Activated T-cell treated with anti-CD3 and anti-CD28 coated beads, Interleukin-2, amount 50 U/mL, for 72 hours (primary cell): ENCODE data around the gene WDFY4. TPM values are rescaled to one million over a fixed set of nuclear protein-coding genes. Genes with fewer than 3 reads are reported as not detected.

Experiments used
- ATAC-seq, 2 donors: fragments of 150-1000 bp; cut with Tn5 transposase; replicated peaks in 1 of 2; 2 replicates each; pipeline ENCODE4 v1.10.0; 2021; ENCODE audit warnings: moderate library complexity in 2 of 2, mild to moderate bottlenecking in 1 of 2
- DNase-seq, 2 donors: peaks; one replicate each; pipeline ENCODE4 v3.0.0; 2021 to 2022; ENCODE audit warnings: mixed read lengths in 1 of 2
- H3K27ac Mint-ChIP-seq: one replicate; pipeline ENCODE4 v1.8.0; 2022; ENCODE audit warnings: mild to moderate bottlenecking, moderate library complexity, mixed read lengths
- H3K27me3 Mint-ChIP-seq: one replicate; pipeline ENCODE4 v1.8.0; 2022; ENCODE audit warnings: low read depth, mixed read lengths
- H3K36me3 Mint-ChIP-seq, 2 donors: one replicate each; pipeline ENCODE4 v1.8.0; 2022; ENCODE audit warnings: mixed read lengths in 2 of 2, mild to moderate bottlenecking in 1 of 2; ENCODE audit not compliant: insufficient read depth in 2 of 2
- H3K4me1 Mint-ChIP-seq: one replicate; pipeline ENCODE4 v1.8.0; 2022; ENCODE audit warnings: low read depth, mixed read lengths
- H3K4me3 Mint-ChIP-seq, 2 donors: one replicate each; pipeline ENCODE4 v1.8.0; 2022; ENCODE audit warnings: mild to moderate bottlenecking in 2 of 2, mixed read lengths in 2 of 2, moderate library complexity in 2 of 2
- H3K9me3 Mint-ChIP-seq, 2 donors: one replicate each; pipeline ENCODE4 v1.8.0; 2022; ENCODE audit warnings: mixed read lengths in 2 of 2
- total RNA-seq, 2 donors: library from RNA; stranded (reverse); gene quantifications; one replicate each; pipeline ENCODE4 v1.2.3, GENCODE V29; 2022

Gene WDFY4
- total RNA-seq, 2 donors from 2014 or later, result 0.58 to 1.7 TPM

DNA sequence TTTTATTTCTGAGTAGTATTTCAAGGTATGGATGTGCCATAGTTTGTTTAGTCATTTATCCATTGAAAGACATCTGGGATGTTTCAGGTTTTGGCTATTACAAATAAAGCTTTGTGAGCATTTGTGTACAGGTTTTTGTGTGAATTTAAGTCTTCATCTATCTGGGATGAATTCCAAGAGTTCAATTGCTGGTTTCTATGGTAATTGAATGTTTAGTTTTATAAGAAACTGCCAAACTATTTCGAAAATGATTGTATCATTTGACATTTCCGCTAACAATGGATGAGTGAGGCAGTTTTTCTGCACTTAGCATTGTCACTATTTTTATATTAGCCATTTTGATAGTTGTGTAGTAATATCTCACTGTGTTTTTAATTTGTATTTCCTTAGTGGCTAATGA is 99.4 kb downstream of the WDFY4 start:
- ATAC-seq (no peak), DNase-seq (no peak)
- Mint-ChIP-seq H3K4me1 (no peaks in the 10 kb centered on the region), H3K27ac (no peak overlapping the region), H3K27me3 (peaks cover under 1% of the 10 kb centered on the region), H3K36me3 (no peaks in the 10 kb centered on the region), H3K9me3 (no peaks in the 10 kb centered on the region), H3K4me3 (no peak overlapping the region)

DNA sequence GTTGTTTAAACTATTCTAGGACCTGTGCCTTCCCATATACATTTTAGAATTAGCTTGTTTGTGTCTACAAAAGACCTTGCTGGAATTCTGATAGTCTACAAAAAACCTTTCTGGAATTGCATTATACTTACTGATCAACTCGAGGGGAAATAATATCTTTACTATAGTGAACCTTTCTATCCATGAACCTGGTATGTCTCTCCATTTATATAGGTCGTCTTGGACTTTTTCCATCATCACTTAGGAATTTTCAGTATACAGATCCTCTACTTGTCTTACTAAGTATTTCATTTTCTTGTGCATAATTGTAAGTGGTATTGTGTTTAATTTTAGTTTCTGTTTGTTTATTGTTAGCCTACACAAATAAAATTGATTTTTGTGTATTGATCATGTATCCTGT is 101.1 kb downstream of the WDFY4 start:
- H3K36me3 Mint-ChIP-seq, result no peaks in the 10 kb centered on the region
- H3K27ac Mint-ChIP-seq, result no peak overlapping the region
- peaks cover 9% of the 10 kb centered on the region for H3K27me3 Mint-ChIP-seq
- DNase-seq (no peak), ATAC-seq (no peak)
- no peak overlapping the region for H3K4me3 Mint-ChIP-seq
- no peaks in the 10 kb centered on the region for H3K9me3 Mint-ChIP-seq
- H3K4me1 Mint-ChIP-seq, result no peaks in the 10 kb centered on the region

DNA sequence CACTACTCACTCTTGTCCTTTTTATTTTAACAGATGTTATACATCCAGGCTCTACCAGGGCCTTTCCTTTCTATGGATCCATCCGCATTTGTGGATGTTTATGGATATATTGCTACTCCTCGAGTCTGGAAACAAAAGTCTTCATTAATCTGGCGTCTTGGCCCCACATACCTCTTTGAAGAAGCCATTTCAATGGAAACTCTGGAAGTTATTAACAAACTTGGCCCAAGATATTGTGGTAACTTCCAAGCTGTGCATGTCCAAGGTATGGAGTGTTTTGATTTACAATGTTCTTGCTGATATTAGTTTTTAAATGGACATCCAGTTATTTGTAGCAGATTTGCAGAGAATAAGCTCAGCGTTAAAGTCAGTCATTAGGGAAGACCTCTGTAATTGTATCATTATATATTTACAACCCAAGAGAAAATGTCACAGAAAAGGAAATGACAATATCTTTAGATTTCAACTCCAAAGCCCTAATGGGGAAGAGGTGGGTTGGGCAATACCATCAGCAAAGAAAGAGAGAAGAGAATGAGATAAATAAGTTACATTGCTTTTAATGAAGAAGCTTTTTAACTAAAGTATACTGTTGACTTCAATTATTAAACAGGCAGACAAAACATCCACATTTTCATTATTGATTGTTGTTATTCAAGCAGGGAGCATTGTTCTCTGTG is 102.1 kb downstream of the WDFY4 start:
- Mint-ChIP-seq H3K27me3 (peaks cover 10% of the 10 kb centered on the region), H3K4me3 (no peak overlapping the region), H3K9me3 (no peaks in the 10 kb centered on the region), H3K36me3 (no peaks in the 10 kb centered on the region), H3K4me1 (no peaks in the 10 kb centered on the region), H3K27ac (no peak overlapping the region)
- ATAC-seq, result no peak
- no peak for DNase-seq

DNA sequence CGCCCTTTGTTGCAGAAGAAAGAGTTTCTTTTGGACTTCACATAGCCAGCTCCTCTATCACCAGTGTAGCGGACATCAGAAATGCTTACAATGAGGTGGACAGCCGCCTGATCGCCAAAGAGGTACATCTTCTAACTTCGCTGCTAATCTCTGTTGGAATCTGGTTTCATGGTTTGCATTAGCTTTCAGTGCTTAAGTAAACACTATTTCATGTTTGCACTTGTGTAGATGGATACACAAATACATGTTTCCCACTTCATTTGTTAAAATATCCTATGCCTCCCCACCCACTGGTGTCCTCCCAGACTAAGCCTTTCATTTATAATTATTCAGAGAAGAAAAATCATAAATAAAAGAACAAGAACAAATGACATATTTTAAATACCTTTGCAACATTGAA is 103.9 kb downstream of the WDFY4 start:
- Mint-ChIP-seq H3K36me3 (no peaks in the 10 kb centered on the region), H3K9me3 (no peaks in the 10 kb centered on the region), H3K27me3 (peaks cover 17% of the 10 kb centered on the region), H3K4me3 (no peak overlapping the region), H3K4me1 (peaks cover 5% of the 10 kb centered on the region), H3K27ac (no peak overlapping the region)
- ATAC-seq (no peak), DNase-seq (no peak)

DNA sequence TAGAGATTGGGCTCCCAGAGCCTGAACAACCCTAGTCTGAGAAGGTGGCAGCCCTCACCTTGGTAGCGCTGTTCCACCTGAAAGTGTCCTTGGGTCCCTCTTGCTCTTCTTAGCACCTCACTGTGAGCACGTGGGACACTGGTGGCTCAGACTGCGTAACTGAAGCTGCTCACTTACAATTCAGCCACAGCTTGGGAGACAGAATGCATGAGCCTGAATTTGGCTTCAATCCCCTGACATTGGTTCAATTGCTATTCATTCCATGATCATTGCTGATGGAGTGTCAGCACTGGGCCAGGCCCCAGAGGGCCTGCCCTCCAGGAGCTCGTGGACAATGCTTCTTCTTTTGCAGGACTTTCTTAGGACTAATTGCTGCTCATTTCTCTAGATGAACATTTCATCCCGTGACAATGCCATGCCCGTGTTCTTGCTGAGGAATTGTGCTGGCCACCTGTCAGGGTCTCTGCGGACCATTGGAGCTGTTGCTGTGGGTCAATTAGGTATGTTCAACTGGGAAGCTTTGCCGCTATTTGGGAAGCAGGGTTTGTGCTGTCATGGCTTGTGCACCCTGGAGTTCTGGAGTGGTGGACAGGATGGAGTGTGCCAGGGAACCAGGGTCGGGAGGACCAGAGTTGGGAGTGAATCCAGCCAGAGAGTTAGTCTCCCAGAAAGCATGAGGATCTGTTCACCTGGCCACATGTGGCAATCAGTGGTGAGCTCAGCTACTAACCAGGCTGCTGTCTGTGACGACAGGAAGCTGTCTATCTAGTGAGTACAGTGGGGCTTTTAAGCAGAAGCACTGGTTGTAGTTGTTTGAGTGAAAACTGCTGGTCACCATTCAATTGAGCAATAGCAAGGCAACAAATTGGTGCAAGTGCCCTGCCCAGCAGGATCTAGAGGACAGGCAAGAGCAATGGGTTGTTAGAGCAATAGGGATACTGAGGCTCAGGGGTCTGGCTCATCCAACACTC is 105.1 kb downstream of the WDFY4 start:
- no peak for ATAC-seq
- Mint-ChIP-seq H3K36me3 (no peaks in the 10 kb centered on the region), H3K27me3 (peaks cover 17% of the 10 kb centered on the region), H3K4me3 (no peak overlapping the region), H3K4me1 (peaks cover 5% of the 10 kb centered on the region), H3K27ac (no peak overlapping the region), H3K9me3 (no peaks in the 10 kb centered on the region)
- no peak for DNase-seq

DNA sequence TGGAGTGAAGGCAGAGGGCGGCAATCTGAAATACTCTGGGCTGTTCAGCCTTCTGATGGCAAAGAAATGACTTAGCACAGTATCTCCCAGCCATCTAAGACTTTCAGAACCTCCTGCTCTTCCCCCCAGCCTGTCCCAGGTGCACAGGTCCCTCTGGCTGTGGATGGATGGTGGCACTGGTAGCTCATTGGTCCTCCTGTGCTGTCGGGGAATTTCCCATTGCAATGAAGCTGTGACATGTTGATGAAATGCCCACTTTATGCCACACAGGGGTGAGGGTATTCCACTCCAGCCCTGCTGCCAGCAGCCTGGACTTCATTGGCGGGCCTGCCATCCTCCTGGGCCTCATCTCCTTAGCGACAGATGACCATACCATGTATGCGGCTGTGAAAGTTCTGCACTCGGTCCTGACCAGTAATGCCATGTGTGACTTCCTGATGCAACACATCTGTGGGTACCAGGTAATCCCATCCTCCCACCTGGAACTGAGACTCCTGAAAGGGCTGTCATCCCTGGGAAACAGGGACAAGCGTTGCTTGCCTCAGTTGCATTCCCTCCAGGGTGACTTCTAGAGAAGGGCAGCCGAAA is 105.9 kb downstream of the WDFY4 start:
- no peaks in the 10 kb centered on the region for H3K9me3 Mint-ChIP-seq
- no peak overlapping the region for H3K27ac Mint-ChIP-seq
- H3K27me3 Mint-ChIP-seq, result peaks cover 17% of the 10 kb centered on the region
- H3K4me3 Mint-ChIP-seq, result no peak overlapping the region
- no peaks in the 10 kb centered on the region for H3K36me3 Mint-ChIP-seq
- ATAC-seq (no peak), DNase-seq (no peak)
- H3K4me1 Mint-ChIP-seq, result peaks cover 5% of the 10 kb centered on the region

DNA sequence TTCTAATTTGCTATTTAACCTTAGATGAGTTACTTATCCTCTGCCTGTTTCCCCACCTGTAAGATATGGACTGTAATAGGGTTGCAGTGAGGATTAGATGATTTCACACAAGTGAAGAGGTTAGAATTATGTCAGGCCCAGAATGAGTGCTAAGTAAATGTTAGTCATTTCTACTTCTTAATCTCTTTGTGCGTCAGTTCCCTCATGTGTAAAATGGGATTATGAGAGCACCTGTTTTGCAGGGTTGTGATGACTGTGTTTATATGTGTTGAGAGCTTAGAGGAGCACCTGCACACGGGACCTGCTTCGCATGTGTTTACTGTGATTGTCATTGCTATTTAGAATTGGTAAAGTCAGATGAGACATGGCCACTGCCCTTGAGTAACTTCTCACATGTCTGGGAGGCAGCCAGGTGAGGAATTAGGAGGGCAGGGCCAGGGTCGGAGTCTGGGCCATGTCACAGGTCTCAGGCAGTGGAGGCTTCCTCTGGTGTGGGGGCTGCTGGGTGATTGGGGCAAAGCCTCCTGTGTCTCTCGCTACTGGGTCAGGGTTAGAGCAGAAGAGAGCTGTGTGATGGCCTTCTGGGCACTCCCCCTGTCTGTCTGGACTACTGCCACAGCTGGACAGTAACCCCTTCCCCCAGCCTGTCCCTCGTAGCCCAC is 106.7 kb downstream of the WDFY4 start:
- H3K9me3 Mint-ChIP-seq, result no peaks in the 10 kb centered on the region
- H3K27ac Mint-ChIP-seq, result no peak overlapping the region
- H3K36me3 Mint-ChIP-seq, result no peaks in the 10 kb centered on the region
- DNase-seq, result no peak
- peak; percentile 73 to 74 for ATAC-seq
- H3K27me3 Mint-ChIP-seq, result peaks cover 17% of the 10 kb centered on the region
- peaks cover 5% of the 10 kb centered on the region for H3K4me1 Mint-ChIP-seq
- no peak overlapping the region for H3K4me3 Mint-ChIP-seq

DNA sequence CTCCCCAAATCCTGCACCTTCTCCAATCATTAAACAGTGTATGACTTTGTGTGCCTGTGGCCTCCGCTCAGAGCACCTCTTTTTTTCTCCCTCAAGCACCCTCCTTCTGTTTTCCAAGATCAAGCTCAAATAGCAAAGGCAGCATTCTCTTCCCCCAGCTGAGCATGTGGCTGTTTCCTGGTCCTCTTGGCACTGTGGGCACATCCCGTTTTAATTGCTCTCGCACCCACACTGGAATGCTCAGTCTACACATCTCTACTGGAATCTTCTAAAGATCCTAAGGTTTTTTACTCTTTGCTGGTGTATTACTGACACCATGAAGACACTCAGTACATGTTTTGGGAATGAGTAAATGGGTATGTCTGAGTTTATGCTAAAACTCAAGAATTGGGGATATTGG is 107.4 kb downstream of the WDFY4 start:
- ATAC-seq (no peak), DNase-seq (no peak)
- Mint-ChIP-seq H3K36me3 (no peaks in the 10 kb centered on the region), H3K27me3 (peaks cover 17% of the 10 kb centered on the region), H3K4me3 (peak overlapping the region in 1 of 2 donors; percentile 15), H3K27ac (no peak overlapping the region), H3K4me1 (peaks cover 5% of the 10 kb centered on the region), H3K9me3 (no peaks in the 10 kb centered on the region)

DNA sequence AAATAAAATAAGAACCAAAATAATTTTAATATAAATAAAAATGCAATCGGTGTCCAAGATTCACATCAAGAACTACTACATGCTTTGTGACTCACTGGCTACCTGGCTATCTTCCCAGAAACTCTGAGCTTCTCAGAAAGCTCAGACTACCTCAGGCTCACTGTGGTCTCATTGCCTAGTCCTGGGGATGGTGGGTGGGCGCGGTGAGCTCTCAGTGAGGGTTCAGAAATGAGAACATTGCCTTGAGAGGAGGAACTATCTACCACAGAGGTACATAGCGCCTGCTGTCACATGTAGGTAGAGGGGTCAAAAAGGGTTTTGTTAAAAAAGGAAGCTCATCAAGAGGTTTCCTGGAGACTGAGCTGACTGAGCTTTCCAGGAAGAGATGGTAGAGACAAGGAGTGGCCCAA is 108.0 kb downstream of the WDFY4 start:
- Mint-ChIP-seq H3K4me3 (no peak overlapping the region), H3K27me3 (peaks cover 17% of the 10 kb centered on the region), H3K27ac (no peak overlapping the region), H3K4me1 (peaks cover 5% of the 10 kb centered on the region), H3K36me3 (no peaks in the 10 kb centered on the region), H3K9me3 (no peaks in the 10 kb centered on the region)
- peak; percentile 17 to 59 for ATAC-seq
- no peak for DNase-seq

DNA sequence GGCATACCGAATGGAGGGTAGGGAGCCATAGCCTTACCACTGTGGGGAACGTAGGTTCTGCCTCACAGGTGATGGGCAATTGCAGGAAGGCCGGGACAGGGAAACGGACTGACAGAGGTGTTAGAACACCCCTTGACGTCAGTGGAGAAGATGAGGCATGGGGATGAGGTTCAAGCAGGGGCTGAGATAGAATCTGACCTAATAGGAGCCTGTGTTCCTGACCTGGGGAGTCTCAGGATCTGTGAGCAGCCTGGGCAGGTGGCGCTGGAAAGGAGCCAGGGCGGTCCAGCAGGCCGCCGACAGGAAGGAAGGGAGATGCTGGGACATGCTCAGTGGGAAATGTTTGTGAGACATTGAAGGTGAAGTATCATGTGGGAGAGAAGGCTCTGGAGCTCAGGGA is 109.4 kb downstream of the WDFY4 start:
- peaks cover 15% of the 10 kb centered on the region for H3K27me3 Mint-ChIP-seq
- no peak overlapping the region for H3K4me3 Mint-ChIP-seq
- DNase-seq (no peak), ATAC-seq (no peak)
- H3K4me1 Mint-ChIP-seq, result peaks cover 5% of the 10 kb centered on the region
- no peaks in the 10 kb centered on the region for H3K9me3 Mint-ChIP-seq
- H3K36me3 Mint-ChIP-seq, result peaks cover 0 to under 1% of the 10 kb centered on the region in 2 donors
- no peak overlapping the region for H3K27ac Mint-ChIP-seq

DNA sequence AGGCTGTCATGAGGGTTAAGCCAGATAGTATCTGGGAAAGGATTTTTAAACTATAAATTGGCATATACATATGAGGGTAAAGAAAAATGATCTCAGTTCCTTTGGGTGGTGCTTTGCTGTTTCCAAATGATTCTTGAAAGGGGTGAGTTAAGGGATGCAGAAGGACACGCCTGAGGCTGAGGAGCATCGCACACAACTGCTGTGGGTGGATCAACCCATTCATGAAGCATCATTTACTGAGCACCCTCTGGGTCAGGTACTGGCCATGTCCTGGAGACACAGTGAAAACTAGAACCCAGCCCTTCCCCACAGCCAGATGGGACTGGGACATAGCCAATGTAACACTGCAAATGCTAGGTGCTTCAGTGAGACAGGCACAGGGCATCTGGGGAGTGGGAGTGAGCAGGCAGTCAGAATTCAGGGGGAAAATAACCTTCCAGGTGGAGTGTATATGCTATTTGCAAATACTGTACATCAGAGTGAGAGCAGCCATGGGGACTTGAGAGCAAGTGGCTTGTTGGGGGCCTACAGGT is 112.1 kb downstream of the WDFY4 start:
- no peak overlapping the region for H3K27ac Mint-ChIP-seq
- no peak for DNase-seq

DNA sequence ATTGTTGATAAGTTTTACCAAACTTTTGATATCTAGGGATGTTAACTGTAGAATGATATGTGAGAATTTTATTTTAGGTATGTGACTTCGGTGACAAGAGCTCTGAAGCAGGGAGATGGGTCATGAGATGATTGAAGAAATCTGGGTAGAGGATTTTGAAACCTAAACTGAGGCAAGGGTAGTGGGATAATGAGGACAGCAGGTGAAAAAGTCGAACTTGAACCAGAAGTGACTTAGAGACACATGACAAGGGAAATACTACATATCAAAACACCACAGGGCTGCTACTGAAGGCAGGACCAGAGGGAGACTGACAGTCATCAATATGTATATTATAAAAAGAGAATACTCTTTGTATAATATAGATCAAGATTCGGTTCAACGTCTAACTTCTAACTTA is 113.2 kb downstream of the WDFY4 start:
- Mint-ChIP-seq H3K27ac (no peak overlapping the region), H3K36me3 (peaks cover 7 to 14% of the 10 kb centered on the region in 2 donors), H3K4me1 (peaks cover 21% of the 10 kb centered on the region), H3K27me3 (no peaks in the 10 kb centered on the region), H3K9me3 (peaks cover 6% of the 10 kb centered on the region in 2 donors), H3K4me3 (no peak overlapping the region)
- ATAC-seq (no peak), DNase-seq (no peak)

More for the DNA sequence above, 112.1 kb downstream of the WDFY4 start:
- H3K4me3 Mint-ChIP-seq, result no peak overlapping the region
- H3K27me3 Mint-ChIP-seq, result peaks cover 6% of the 10 kb centered on the region
- H3K36me3 Mint-ChIP-seq, result peaks cover 7 to 14% of the 10 kb centered on the region in 2 donors
- peaks cover 16% of the 10 kb centered on the region for H3K4me1 Mint-ChIP-seq
- no peak for ATAC-seq
- H3K9me3 Mint-ChIP-seq, result peaks cover 6% of the 10 kb centered on the region in 2 donors
